CD14-positive monocyte (primary cell): ENCODE results near the gene PLSCR4. TPM values are rescaled to one million over a fixed set of nuclear protein-coding genes. Genes with fewer than 3 reads are reported as not detected.

ENCODE experiments used
- DNase-seq, 3 donors: peaks; one replicate each; pipeline ENCODE4 v3.0.0-alpha.2; 2011 to 2022
- H2AFZ ChIP-seq: 2 replicates; pipeline ENCODE4 v1.6.0; 2012; ENCODE audit warnings: mild to moderate bottlenecking, low read depth, low read length, inconsistent platforms; ENCODE audit not compliant: insufficient read depth, poor library complexity, severe bottlenecking
- H3K27ac ChIP-seq, 2 donors: 1 replicate in 1 of 2; 2 replicates in 1 of 2; pipeline ENCODE4 v1.5.1; 2012 to 2013; ENCODE audit warnings: low read length in 2 of 2, control low read depth in 1 of 2, inconsistent platforms in 1 of 2, low read depth in 1 of 2, mild to moderate bottlenecking in 1 of 2
- H3K27me3 ChIP-seq, 2 donors: one replicate each; pipeline versions ENCODE4 v1.6.0 to v1.6.1; 2011 to 2013; ENCODE audit warnings: low read length in 2 of 2; ENCODE audit not compliant: control insufficient read depth in 2 of 2, insufficient read depth in 2 of 2
- H3K36me3 ChIP-seq, 2 donors: replicated peaks in 1 of 2; 1 replicate in 1 of 2; 2 replicates in 1 of 2; pipeline versions ENCODE4 v1.5.1 to v1.6.1; 2012 to 2013; ENCODE audit warnings: low read length in 2 of 2, control low read depth in 1 of 2, inconsistent platforms in 1 of 2, mild to moderate bottlenecking in 1 of 2; ENCODE audit not compliant: insufficient read depth in 2 of 2, control insufficient read depth in 1 of 2
- H3K4me1 ChIP-seq, 2 donors: 1 replicate in 1 of 2; 2 replicates in 1 of 2; pipeline versions ENCODE4 v1.5.1 to v1.6.1; 2012 to 2013; ENCODE audit warnings: low read length in 2 of 2, control low read depth in 1 of 2, inconsistent platforms in 1 of 2, mild to moderate bottlenecking in 1 of 2, moderate library complexity in 1 of 2; ENCODE audit not compliant: insufficient read depth in 2 of 2, control insufficient read depth in 1 of 2
- H3K4me2 ChIP-seq: replicated peaks from 2 replicates; pipeline ENCODE3; 2012; ENCODE audit warnings: low read length, moderate library complexity, mild to moderate bottlenecking; ENCODE audit not compliant: poor library complexity, severe bottlenecking; ENCODE audit errors: extremely low read depth
- H3K4me3 ChIP-seq, 3 experiments: fragments of 200-600 bp in 1 of 3; sonication (generic) in 1 of 3; replicated peaks in 1 of 3; 1 replicate in 2 of 3; 2 replicates in 1 of 3; pipeline ENCODE4 v1.5.1; 2011 to 2013; ENCODE audit warnings: low read length in 3 of 3, mild to moderate bottlenecking in 3 of 3, control low read depth in 2 of 3, low read depth in 2 of 3, inconsistent platforms in 1 of 3, moderate library complexity in 1 of 3
- H3K79me2 ChIP-seq: 2 replicates; pipeline ENCODE4 v1.6.0; 2012; ENCODE audit warnings: mild to moderate bottlenecking, control low read depth, inconsistent platforms, low read length, moderate library complexity; ENCODE audit not compliant: insufficient read depth
- H3K9ac ChIP-seq: 2 replicates; pipeline ENCODE4 v1.6.0; 2017; ENCODE audit warnings: low read length, mild to moderate bottlenecking; ENCODE audit not compliant: insufficient read depth, poor library complexity, severe bottlenecking
- H3K9me3 ChIP-seq, 2 donors: replicated peaks in 1 of 2; 1 replicate in 1 of 2; 2 replicates in 1 of 2; pipeline versions ENCODE4 v1.5.1 to v1.6.1; 2012 to 2013; ENCODE audit warnings: low read length in 2 of 2, control low read depth in 1 of 2; ENCODE audit not compliant: control insufficient read depth in 1 of 2, insufficient read depth in 1 of 2
- H4K20me1 ChIP-seq: 2 replicates; pipeline ENCODE4 v1.6.0; 2012; ENCODE audit warnings: mild to moderate bottlenecking, low read length, control low read depth, moderate library complexity; ENCODE audit not compliant: insufficient read depth
- H3K27ac Mint-ChIP-seq, 7 donors: one replicate each; pipeline ENCODE4 v1.8.0; 2020; ENCODE audit warnings: mild to moderate bottlenecking in 7 of 7, mixed read lengths in 7 of 7, moderate library complexity in 6 of 7, inconsistent platforms in 2 of 7
- H3K27me3 Mint-ChIP-seq, 3 donors: one replicate each; pipeline ENCODE4 v1.8.0; 2021 to 2022; ENCODE audit warnings: low read depth in 3 of 3, mild to moderate bottlenecking in 3 of 3, mixed read lengths in 3 of 3, moderate library complexity in 3 of 3, inconsistent platforms in 1 of 3
- H3K36me3 Mint-ChIP-seq, 2 donors: one replicate each; pipeline ENCODE4 v1.8.0; 2020; ENCODE audit warnings: mixed read lengths in 2 of 2, inconsistent platforms in 1 of 2, mild to moderate bottlenecking in 1 of 2
- H3K4me1 Mint-ChIP-seq: one replicate; pipeline ENCODE4 v1.8.0; 2020; ENCODE audit warnings: mild to moderate bottlenecking, mixed read lengths
- H3K4me3 Mint-ChIP-seq, 2 donors: one replicate each; pipeline ENCODE4 v1.8.0; 2020; ENCODE audit warnings: mild to moderate bottlenecking in 2 of 2, mixed read lengths in 2 of 2, moderate library complexity in 1 of 2
- H3K9me3 Mint-ChIP-seq, 7 donors: one replicate each; pipeline ENCODE4 v1.8.0; 2020 to 2022; ENCODE audit warnings: mixed read lengths in 7 of 7, mild to moderate bottlenecking in 6 of 7, moderate library complexity in 6 of 7, inconsistent platforms in 2 of 7
- CTCF ChIP-seq: fragments of 200-600 bp; IDR thresholded peaks from one replicate; pipeline ENCODE4 v1.8.0; 2022; ENCODE audit warnings: antibody characterized with exemption, mild to moderate bottlenecking
- WGBS: methylation state at CpG from one replicate; pipeline ENCODE4 v1.1.5; 2013; ENCODE audit warnings: missing lambda C conversion rate; ENCODE audit not compliant: insufficient coverage; 5-methylcytosine and 5-hydroxymethylcytosine counted together
- intact Hi-C, 2 donors: fragments of 100-400 bp; cut with micrococcal nuclease; formaldehyde crosslinking; loops; one replicate each; pipeline versions ENCODE4 v1.15.0 to v1.15.1; 2023
- polyA plus RNA-seq, 3 donors: library from polyadenylated mRNA; depleted of rRNA in 1 of 3; unstranded in 2 of 3; stranded (reverse) in 1 of 3; fragments of 300-500 nt in 2 of 3; fragments of >200 nt in 1 of 3; fragmentation: Illumina TruSeq in 2 of 3; gene quantifications; 1 replicate in 2 of 3; 2 replicates in 1 of 3; pipeline ENCODE4 v1.2.3, GENCODE V29; 2012 to 2021

Gene PLSCR4
- polyA plus RNA-seq, 3 donors = 0.05 TPM; not detected in 2

GRCh38 chr3:146279951-146280350 lies 29.0 kb upstream of the PLSCR4 start:
- H3K9me3 ChIP-seq = no peaks in the 10 kb centered on the region
- no peak overlapping the region for H3K27ac Mint-ChIP-seq
- no peaks in the 10 kb centered on the region for H3K36me3 Mint-ChIP-seq
- no peak overlapping the region for H3K9ac ChIP-seq
- peaks cover 0 to 3% (median 0%) of the 10 kb centered on the region in 7 donors for H3K9me3 Mint-ChIP-seq
- H3K27ac ChIP-seq = no peak overlapping the region
- no peaks in the 10 kb centered on the region for H3K27me3 ChIP-seq
- no peaks in the 10 kb centered on the region for H4K20me1 ChIP-seq
- intact Hi-C loops = no loop called here
- TF ChIP-seq CTCF = no peak
- H3K4me2 ChIP-seq = no peak overlapping the region
- H3K4me3 Mint-ChIP-seq = no peak overlapping the region
- H3K4me3 ChIP-seq = no peak overlapping the region
- no peaks in the 10 kb centered on the region for H3K4me1 Mint-ChIP-seq
- no peak overlapping the region for H2AFZ ChIP-seq
- H3K27me3 Mint-ChIP-seq = no peaks in the 10 kb centered on the region
- no peaks in the 10 kb centered on the region for H3K79me2 ChIP-seq
- H3K36me3 ChIP-seq = no peaks in the 10 kb centered on the region
- H3K4me1 ChIP-seq = no peaks in the 10 kb centered on the region
- DNase-seq = no peak
- WGBS = 78% methylated on average over 3 of the region's 3 CpGs

GRCh38 chr3:146279013-146279412 lies 28.1 kb upstream of the PLSCR4 start:
- DNase-seq = no peak
- Mint-ChIP-seq H3K4me1 (no peaks in the 10 kb centered on the region), H3K27me3 (no peaks in the 10 kb centered on the region), H3K27ac (no peak overlapping the region), H3K9me3 (peaks cover 0 to 3% (median 0%) of the 10 kb centered on the region in 7 donors), H3K4me3 (no peak overlapping the region), H3K36me3 (no peaks in the 10 kb centered on the region)
- no peaks in the 10 kb centered on the region for H3K27me3 ChIP-seq
- H2AFZ ChIP-seq = no peak overlapping the region
- no CpG with 5 or more reads among the region's 2 CpGs for WGBS
- intact Hi-C loops = no loop called here
- no peak overlapping the region for H3K9ac ChIP-seq
- no peak overlapping the region for H3K27ac ChIP-seq
- no peak for TF ChIP-seq CTCF
- H3K79me2 ChIP-seq = no peaks in the 10 kb centered on the region
- no peak overlapping the region for H3K4me2 ChIP-seq
- no peaks in the 10 kb centered on the region for H4K20me1 ChIP-seq
- no peak overlapping the region for H3K4me3 ChIP-seq
- H3K4me1 ChIP-seq = no peaks in the 10 kb centered on the region
- H3K36me3 ChIP-seq = no peaks in the 10 kb centered on the region
- H3K9me3 ChIP-seq = no peaks in the 10 kb centered on the region
